Uterus (tissue), 4 donors: ENCODE results near the gene DCP1B. TPM values are rescaled to one million over a fixed set of nuclear protein-coding genes. Genes with fewer than 3 reads are reported as not detected.
A peak's percentile ranks its signal among the peaks of the same experiment; 100 is the strongest.

Experiments
- DNase-seq, 2 donors: peaks; one replicate each; pipeline ENCODE4 v3.0.0-alpha.2; 2019 to 2020
- H3K27ac ChIP-seq, 2 donors: fragments of 200-600 bp; sonication (generic); 1 replicate in 1 of 2; 2 replicates in 1 of 2; pipeline ENCODE4 v1.5.1; 2016 to 2018
- H3K27me3 ChIP-seq, 2 donors: fragments of 200-600 bp; sonication (generic); one replicate each; pipeline ENCODE4 v1.5.1; 2018 to 2019; ENCODE audit warnings: control low read depth in 1 of 2
- H3K36me3 ChIP-seq, 2 donors: fragments of 200-600 bp; sonication (generic); one replicate each; pipeline ENCODE4 v1.5.1; 2019; ENCODE audit warnings: control low read depth in 1 of 2
- H3K4me1 ChIP-seq, 2 donors: fragments of 200-600 bp; sonication (generic); one replicate each; pipeline ENCODE4 v1.5.1; 2018 to 2019; ENCODE audit warnings: control low read depth in 1 of 2
- H3K4me3 ChIP-seq, 2 donors: fragments of 200-600 bp; sonication (generic); 1 replicate in 1 of 2; 2 replicates in 1 of 2; pipeline ENCODE4 v1.5.1; 2018 to 2019; ENCODE audit warnings: mild to moderate bottlenecking in 1 of 2
- H3K9me3 ChIP-seq, 2 donors: fragments of 200-600 bp; sonication (generic); one replicate each; pipeline ENCODE4 v1.5.1; 2019; ENCODE audit warnings: control low read depth in 1 of 2
- POLR2A ChIP-seq, 2 donors: fragments of 450-650 bp; IDR thresholded peaks; one replicate each; pipeline ENCODE4 v1.6.1; 2016; ENCODE audit warnings: antibody characterized with exemption in 2 of 2, mild to moderate bottlenecking in 1 of 2, moderate library complexity in 1 of 2
- intact Hi-C: fragments of 100-400 bp; cut with DNase I; formaldehyde crosslinking; loops from one replicate; pipeline ENCODE4 v1.15.1; 2023; ENCODE audit warnings: low total_unique reads
- total RNA-seq, 4 donors: library from RNA; depleted of rRNA in 3 of 4; stranded (reverse); fragments of >200 nt in 3 of 4; gene quantifications; one replicate each; pipeline versions ENCODE4 v1.1.0 to v1.2.4, GENCODE V29; 2014 to 2023
- TF ChIP-seq, protein P1 (sequence below), 4 experiments: fragments of 200-600 bp in 2 of 4; fragments of 450-650 bp in 2 of 4; sonication (generic) in 2 of 4; IDR thresholded peaks; one replicate each; pipeline ENCODE4 v1.5.1; 2016 to 2019; ENCODE audit warnings: antibody characterized with exemption in 4 of 4, mild to moderate bottlenecking in 2 of 4, moderate library complexity in 1 of 4
- donor health status: DM: yes; HTN: yes; CAD: no.

Gene DCP1B
- total RNA-seq, 4 donors from 2014 or later: 13.6 to 34.4 (median 20.7) TPM

GRCh38 chr12:1929985-1930802, 74.1 kb downstream of the DCP1B start:
- Histone ChIP-seq H3K27ac (no peak overlapping the region), H3K4me3 (no peak overlapping the region), H3K4me1 (peaks cover 5 to 16% of the 10 kb centered on the region in 2 donors), H3K36me3 (no peaks in the 10 kb centered on the region), H3K27me3 (no peaks in the 10 kb centered on the region), H3K9me3 (no peaks in the 10 kb centered on the region)
- no peak for TF ChIP-seq POLR2A (IDR thresholded peaks at IDR 0.05)
- TF ChIP-seq, protein P1, sequence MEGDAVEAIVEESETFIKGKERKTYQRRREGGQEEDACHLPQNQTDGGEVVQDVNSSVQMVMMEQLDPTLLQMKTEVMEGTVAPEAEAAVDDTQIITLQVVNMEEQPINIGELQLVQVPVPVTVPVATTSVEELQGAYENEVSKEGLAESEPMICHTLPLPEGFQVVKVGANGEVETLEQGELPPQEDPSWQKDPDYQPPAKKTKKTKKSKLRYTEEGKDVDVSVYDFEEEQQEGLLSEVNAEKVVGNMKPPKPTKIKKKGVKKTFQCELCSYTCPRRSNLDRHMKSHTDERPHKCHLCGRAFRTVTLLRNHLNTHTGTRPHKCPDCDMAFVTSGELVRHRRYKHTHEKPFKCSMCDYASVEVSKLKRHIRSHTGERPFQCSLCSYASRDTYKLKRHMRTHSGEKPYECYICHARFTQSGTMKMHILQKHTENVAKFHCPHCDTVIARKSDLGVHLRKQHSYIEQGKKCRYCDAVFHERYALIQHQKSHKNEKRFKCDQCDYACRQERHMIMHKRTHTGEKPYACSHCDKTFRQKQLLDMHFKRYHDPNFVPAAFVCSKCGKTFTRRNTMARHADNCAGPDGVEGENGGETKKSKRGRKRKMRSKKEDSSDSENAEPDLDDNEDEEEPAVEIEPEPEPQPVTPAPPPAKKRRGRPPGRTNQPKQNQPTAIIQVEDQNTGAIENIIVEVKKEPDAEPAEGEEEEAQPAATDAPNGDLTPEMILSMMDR (IDR thresholded peaks at IDR 0.05): no peak
- peak; percentile 10 to 11 for DNase-seq
- intact Hi-C loops: loop anchor here (10.0 kb wide), 1 partner anchor 105 kb away; no protein-coding TSS in a partner anchor

DNA sequence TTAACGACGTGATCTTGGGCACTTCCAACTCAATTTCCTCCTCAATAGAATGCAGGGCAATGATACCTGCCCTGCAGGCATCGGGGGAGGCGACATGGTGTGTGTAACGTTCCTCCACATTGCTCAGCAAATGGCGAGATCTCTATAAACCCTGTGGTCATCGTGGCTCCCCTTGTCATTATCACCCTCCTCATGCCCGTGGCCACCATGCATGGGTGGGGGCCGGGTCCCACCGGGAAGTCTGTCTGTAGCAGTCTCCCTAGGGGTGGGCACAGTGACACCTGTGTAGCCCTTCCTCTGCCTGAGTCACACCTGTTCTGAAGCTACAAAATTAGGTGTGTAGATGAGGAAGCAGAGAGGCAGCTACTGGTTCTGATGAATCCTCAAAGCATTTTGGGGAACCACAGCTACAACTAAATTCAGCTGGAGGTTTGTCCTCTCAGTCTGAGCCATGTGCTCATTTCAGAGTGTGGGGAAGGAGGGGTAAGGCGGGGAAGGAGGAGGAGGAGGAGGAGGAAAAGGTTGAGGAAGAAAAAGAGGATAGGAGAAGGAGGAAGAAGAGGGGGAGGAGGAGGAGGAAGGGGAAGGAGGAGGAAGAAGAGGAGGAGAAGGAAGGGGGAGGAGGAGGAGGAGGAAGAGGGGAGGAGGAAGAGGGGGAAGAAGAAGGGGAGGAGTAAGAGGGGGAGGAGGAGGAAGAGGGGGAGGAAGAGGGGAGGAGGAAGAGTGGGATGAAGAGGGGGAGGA, 74.8 kb downstream of the DCP1B start:
- no peak for TF ChIP-seq POLR2A (IDR thresholded peaks at IDR 0.05)
- TF ChIP-seq, protein P1 (IDR thresholded peaks at IDR 0.05): no peak
- H3K4me3 ChIP-seq: no peak overlapping the region
- no peak overlapping the region for H3K27ac ChIP-seq
- intact Hi-C loops: no loop called here
- no peaks in the 10 kb centered on the region for H3K36me3 ChIP-seq
- peak in 1 of 2 donors; percentile 4 for DNase-seq
- H3K4me1 ChIP-seq: peaks cover 5 to 20% of the 10 kb centered on the region in 2 donors
- no peaks in the 10 kb centered on the region for H3K27me3 ChIP-seq
- no peaks in the 10 kb centered on the region for H3K9me3 ChIP-seq

DNA sequence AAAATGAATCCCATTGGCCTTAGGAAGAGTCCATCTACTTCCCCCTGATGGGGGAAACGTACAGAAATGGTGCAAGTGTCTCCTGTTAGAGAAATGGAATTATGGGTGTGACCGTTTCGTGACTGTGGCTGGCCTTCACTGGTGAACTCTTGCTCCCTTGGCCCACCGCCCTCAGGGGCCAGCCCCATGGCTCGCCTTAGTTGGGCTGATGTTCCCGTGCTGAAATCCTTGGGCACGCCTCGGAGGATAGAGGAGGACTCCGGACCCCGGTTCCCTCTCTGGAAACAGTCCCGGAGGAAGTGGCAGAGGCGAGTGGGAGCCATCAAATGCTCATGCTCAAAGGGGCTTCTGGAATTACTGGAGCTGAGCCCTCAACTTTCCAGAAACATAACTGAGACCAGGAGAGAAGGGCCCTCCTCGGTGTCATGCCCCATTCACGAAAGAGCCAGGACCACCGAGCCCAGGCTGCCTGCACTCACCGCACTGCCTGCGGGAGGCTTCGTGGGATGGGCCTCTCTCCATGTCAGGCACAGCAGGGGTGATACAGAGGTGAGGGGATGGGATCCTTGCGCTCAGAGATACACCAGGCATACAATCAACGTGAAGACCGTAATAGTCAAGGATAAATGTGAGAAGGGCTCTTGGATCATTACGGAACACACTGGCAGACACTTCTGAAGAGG, 75.7 kb downstream of the DCP1B start:
- intact Hi-C loops: no loop called here
- no peak for TF ChIP-seq POLR2A (IDR thresholded peaks at IDR 0.05)
- TF ChIP-seq, protein P1 (IDR thresholded peaks at IDR 0.05): no peak
- H3K4me3 ChIP-seq: no peak overlapping the region
- H3K36me3 ChIP-seq: no peaks in the 10 kb centered on the region
- no peaks in the 10 kb centered on the region for H3K9me3 ChIP-seq
- H3K4me1 ChIP-seq: peaks cover 5 to 17% of the 10 kb centered on the region in 2 donors
- no peaks in the 10 kb centered on the region for H3K27me3 ChIP-seq
- H3K27ac ChIP-seq: no peak overlapping the region
- peak in 1 of 2 donors; percentile 17 for DNase-seq

GRCh38 chr12:1927751-1928351, 76.4 kb downstream of the DCP1B start:
- Histone ChIP-seq H3K4me3 (no peak overlapping the region), H3K9me3 (no peaks in the 10 kb centered on the region), H3K4me1 (peaks cover 0 to 11% of the 10 kb centered on the region in 2 donors), H3K36me3 (no peaks in the 10 kb centered on the region), H3K27ac (no peak overlapping the region), H3K27me3 (no peaks in the 10 kb centered on the region)
- TF ChIP-seq, protein P1 (IDR thresholded peaks at IDR 0.05): no peak
- TF ChIP-seq POLR2A (IDR thresholded peaks at IDR 0.05): no peak
- DNase-seq: peak in 1 of 2 donors; percentile 13
- intact Hi-C loops: no loop called here
